ENCODE data around the gene FN1. TPM values are rescaled to one million over a fixed set of nuclear protein-coding genes. Genes with fewer than 3 reads are reported as not detected.

FN1 gene
- total RNA-seq, 5 donors from 2014 or later (not counting 1 experiment from before 2014, with no cell fraction given), result 5.7 to 7.1 (median 6.7) TPM; not detected in 2

- Mint-ChIP-seq H3K4me3 (no peak overlapping the region), H3K9me3 (no peaks in the 10 kb centered on the region), H3K36me3 (peaks cover 39% of the 10 kb centered on the region), H3K4me1 (no peaks in the 10 kb centered on the region), H3K27ac (no peak overlapping the region), H3K27me3 (no peaks in the 10 kb centered on the region)
- DNase-seq, result no peak
- no peaks in the 10 kb centered on the region for H3K27me3 ChIP-seq (replicated peaks in 1 of 2; ENCODE audit: control insufficient read depth in 2 of 2, extremely low read depth in 1 of 2, insufficient read depth in 2 of 2, low read length in 1 of 2)
- H3K4me1 ChIP-seq (ENCODE audit: control insufficient read depth in 1 of 2, extremely low read depth in 1 of 2, insufficient read depth in 2 of 2, low read length in 2 of 2), result no peaks in the 10 kb centered on the region
- no peak overlapping the region for H3K27ac ChIP-seq (ENCODE audit: low read length)
- no peak overlapping the region for H3K4me3 ChIP-seq (ENCODE audit: control insufficient read depth in 1 of 2, extremely low read depth in 1 of 2, low read length in 1 of 2)
- WGBS (ENCODE audit: insufficient coverage), result 100% methylated on average over 3 of the region's 7 CpGs
- CTCF ChIA-PET, result no interaction called here
- ATAC-seq (replicated peaks in 1 of 4), result no peak
- no peaks in the 10 kb centered on the region for H3K9me3 ChIP-seq
- no peaks in the 10 kb centered on the region for H3K36me3 ChIP-seq (ENCODE audit: control insufficient read depth in 2 of 2, extremely low read depth in 1 of 2, insufficient read depth in 1 of 2, low read length in 1 of 2)
- POLR2A ChIA-PET, result interaction anchor here in 1 of 2 donors (0.6 kb wide), 1 partner anchor 23 kb away, joined by 3 read pairs; no protein-coding TSS in a partner anchor
Measured at GRCh38 chr2:215356334-215356947, 79.4 kb downstream of the FN1 start.

GRCh38 chr2:215355801-215356200 is 80.1 kb downstream of the FN1 start:
- no peaks in the 10 kb centered on the region for H3K9me3 Mint-ChIP-seq
- H3K27me3 Mint-ChIP-seq, result no peaks in the 10 kb centered on the region
- ChIA-PET POLR2A (no interaction called here), CTCF (no interaction called here)
- H3K4me3 Mint-ChIP-seq, result no peak overlapping the region
- Histone ChIP-seq H3K9me3 (no peaks in the 10 kb centered on the region), H3K4me1 (ENCODE audit: control insufficient read depth in 1 of 2, extremely low read depth in 1 of 2, insufficient read depth in 2 of 2, low read length in 2 of 2) (no peaks in the 10 kb centered on the region), H3K27me3 (replicated peaks in 1 of 2; ENCODE audit: control insufficient read depth in 2 of 2, extremely low read depth in 1 of 2, insufficient read depth in 2 of 2, low read length in 1 of 2) (no peaks in the 10 kb centered on the region), H3K36me3 (ENCODE audit: control insufficient read depth in 2 of 2, extremely low read depth in 1 of 2, insufficient read depth in 1 of 2, low read length in 1 of 2) (no peaks in the 10 kb centered on the region), H3K27ac (ENCODE audit: low read length) (no peak overlapping the region), H3K4me3 (ENCODE audit: control insufficient read depth in 1 of 2, extremely low read depth in 1 of 2, low read length in 1 of 2) (no peak overlapping the region)
- ATAC-seq (replicated peaks in 1 of 4) (no peak), DNase-seq (no peak)
- no peak overlapping the region for H3K27ac Mint-ChIP-seq
- H3K36me3 Mint-ChIP-seq, result peaks cover 39% of the 10 kb centered on the region
- WGBS (ENCODE audit: insufficient coverage), result 100% methylated on average over 2 of the region's 7 CpGs
- H3K4me1 Mint-ChIP-seq, result no peaks in the 10 kb centered on the region

- Mint-ChIP-seq H3K27ac (no peak overlapping the region), H3K4me3 (no peak overlapping the region), H3K4me1 (no peaks in the 10 kb centered on the region), H3K27me3 (no peaks in the 10 kb centered on the region), H3K9me3 (no peaks in the 10 kb centered on the region), H3K36me3 (peaks cover 44% of the 10 kb centered on the region)
- no peak overlapping the region for H3K27ac ChIP-seq (ENCODE audit: low read length)
- CTCF ChIA-PET, result no interaction called here
- H3K4me3 ChIP-seq (ENCODE audit: control insufficient read depth in 1 of 2, extremely low read depth in 1 of 2, low read length in 1 of 2), result no peak overlapping the region
- DNase-seq, result no peak
- no peaks in the 10 kb centered on the region for H3K9me3 ChIP-seq
- H3K4me1 ChIP-seq (ENCODE audit: control insufficient read depth in 1 of 2, extremely low read depth in 1 of 2, insufficient read depth in 2 of 2, low read length in 2 of 2), result no peaks in the 10 kb centered on the region
- no peak for ATAC-seq (replicated peaks in 1 of 4)
- H3K27me3 ChIP-seq (replicated peaks in 1 of 2; ENCODE audit: control insufficient read depth in 2 of 2, extremely low read depth in 1 of 2, insufficient read depth in 2 of 2, low read length in 1 of 2), result no peaks in the 10 kb centered on the region
- WGBS (ENCODE audit: insufficient coverage), result 90% methylated on average over 4 of the region's 9 CpGs
- POLR2A ChIA-PET, result no interaction called here
- H3K36me3 ChIP-seq (ENCODE audit: control insufficient read depth in 2 of 2, extremely low read depth in 1 of 2, insufficient read depth in 1 of 2, low read length in 1 of 2), result peaks cover 0 to 5% of the 10 kb centered on the region in 2 donors
Measured at GRCh38 chr2:215354771-215355695, 80.8 kb downstream of the FN1 start.

GRCh38 chr2:215352602-215353001 is 83.3 kb downstream of the FN1 start:
- WGBS (ENCODE audit: insufficient coverage), result 100% methylated on average over 1 of the region's 4 CpGs
- no peak overlapping the region for H3K4me3 ChIP-seq (ENCODE audit: control insufficient read depth in 1 of 2, extremely low read depth in 1 of 2, low read length in 1 of 2)
- no peaks in the 10 kb centered on the region for H3K9me3 ChIP-seq
- ChIA-PET POLR2A (no interaction called here), CTCF (no interaction called here)
- no peaks in the 10 kb centered on the region for H3K4me1 Mint-ChIP-seq
- no peaks in the 10 kb centered on the region for H3K27me3 ChIP-seq (replicated peaks in 1 of 2; ENCODE audit: control insufficient read depth in 2 of 2, extremely low read depth in 1 of 2, insufficient read depth in 2 of 2, low read length in 1 of 2)
- H3K4me1 ChIP-seq (ENCODE audit: control insufficient read depth in 1 of 2, extremely low read depth in 1 of 2, insufficient read depth in 2 of 2, low read length in 2 of 2), result no peaks in the 10 kb centered on the region
- no peaks in the 10 kb centered on the region for H3K27me3 Mint-ChIP-seq
- no peak overlapping the region for H3K4me3 Mint-ChIP-seq
- H3K9me3 Mint-ChIP-seq, result no peaks in the 10 kb centered on the region
- peaks cover 4 to 21% of the 10 kb centered on the region in 2 donors for H3K36me3 ChIP-seq (ENCODE audit: control insufficient read depth in 2 of 2, extremely low read depth in 1 of 2, insufficient read depth in 1 of 2, low read length in 1 of 2)
- no peak overlapping the region for H3K27ac ChIP-seq (ENCODE audit: low read length)
- H3K36me3 Mint-ChIP-seq, result peaks cover 59% of the 10 kb centered on the region
- no peak overlapping the region for H3K27ac Mint-ChIP-seq
- no peak for ATAC-seq (replicated peaks in 1 of 4)
- no peak for DNase-seq

- Histone ChIP-seq H3K9me3 (no peaks in the 10 kb centered on the region), H3K4me1 (ENCODE audit: control insufficient read depth in 1 of 2, extremely low read depth in 1 of 2, insufficient read depth in 2 of 2, low read length in 2 of 2) (no peaks in the 10 kb centered on the region), H3K36me3 (ENCODE audit: control insufficient read depth in 2 of 2, extremely low read depth in 1 of 2, insufficient read depth in 1 of 2, low read length in 1 of 2) (peaks cover 18 to 63% of the 10 kb centered on the region in 2 donors), H3K27me3 (replicated peaks in 1 of 2; ENCODE audit: control insufficient read depth in 2 of 2, extremely low read depth in 1 of 2, insufficient read depth in 2 of 2, low read length in 1 of 2) (no peaks in the 10 kb centered on the region), H3K4me3 (ENCODE audit: control insufficient read depth in 1 of 2, extremely low read depth in 1 of 2, low read length in 1 of 2) (no peak overlapping the region), H3K27ac (ENCODE audit: low read length) (no peak overlapping the region)
- H3K36me3 Mint-ChIP-seq, result peaks cover 70% of the 10 kb centered on the region
- DNase-seq (no peak), ATAC-seq (replicated peaks in 1 of 4) (no peak)
- H3K4me1 Mint-ChIP-seq, result no peaks in the 10 kb centered on the region
- H3K27me3 Mint-ChIP-seq, result no peaks in the 10 kb centered on the region
- ChIA-PET CTCF (no interaction called here), POLR2A (no interaction called here)
- H3K4me3 Mint-ChIP-seq, result no peak overlapping the region
- H3K27ac Mint-ChIP-seq, result no peak overlapping the region
- H3K9me3 Mint-ChIP-seq, result no peaks in the 10 kb centered on the region
Measured at GRCh38 chr2:215347878-215348277, 88.0 kb downstream of the FN1 start.

GRCh38 chr2:215338883-215339679 is 96.8 kb downstream of the FN1 start:
- Mint-ChIP-seq H3K36me3 (peaks cover 78% of the 10 kb centered on the region), H3K27ac (no peak overlapping the region), H3K9me3 (no peaks in the 10 kb centered on the region), H3K27me3 (no peaks in the 10 kb centered on the region), H3K4me3 (no peak overlapping the region), H3K4me1 (peaks cover 0 to 2% (median 0%) of the 10 kb centered on the region in 3 donors)
- no peak for DNase-seq
- Histone ChIP-seq H3K36me3 (ENCODE audit: control insufficient read depth in 2 of 2, extremely low read depth in 1 of 2, insufficient read depth in 1 of 2, low read length in 1 of 2) (peaks cover 7 to 78% of the 10 kb centered on the region in 2 donors), H3K4me3 (ENCODE audit: control insufficient read depth in 1 of 2, extremely low read depth in 1 of 2, low read length in 1 of 2) (no peak overlapping the region), H3K4me1 (ENCODE audit: control insufficient read depth in 1 of 2, extremely low read depth in 1 of 2, insufficient read depth in 2 of 2, low read length in 2 of 2) (no peaks in the 10 kb centered on the region), H3K9me3 (no peaks in the 10 kb centered on the region), H3K27me3 (replicated peaks in 1 of 2; ENCODE audit: control insufficient read depth in 2 of 2, extremely low read depth in 1 of 2, insufficient read depth in 2 of 2, low read length in 1 of 2) (no peaks in the 10 kb centered on the region), H3K27ac (ENCODE audit: low read length) (no peak overlapping the region)
- WGBS (ENCODE audit: insufficient coverage), result 100% methylated on average over 3 of the region's 7 CpGs
- no peak for ATAC-seq (replicated peaks in 1 of 4)
- CTCF ChIA-PET, result no interaction called here
- POLR2A ChIA-PET, result interaction anchor here in 1 of 2 donors (0.5 kb wide), 1 partner anchor 34 kb away, joined by 3 read pairs; no protein-coding TSS in a partner anchor

All from T-cell (primary cell).